Endothelial cell of umbilical vein (primary cell): ENCODE measurements around the gene NXT1. TPM values are rescaled to one million over a fixed set of nuclear protein-coding genes. Genes with fewer than 3 reads are reported as not detected.
A peak's percentile ranks its signal among the peaks of the same experiment; 100 is the strongest.

Experiments used
- BruUV-seq: library from RNA; stranded (reverse); fragments of 400-500 nt; replicated peaks from 2 replicates; lab custom pipeline; 2021; lab: Mats Ljungman, UMichigan
- CTCF ChIA-PET: fragments of 300-600, 350-600 bp; sonication (Branson Sonifier 250); formaldehyde crosslinking; loops from one replicate; lab custom pipeline; 2021; ENCODE audit warnings: antibody characterized with exemption, inconsistent platforms; lab: Charles Lee
- POLR2A ChIA-PET: fragments of 300-600, 350-600 bp; sonication (Branson Sonifier 250); formaldehyde crosslinking; loops from one replicate; lab custom pipeline; 2021; ENCODE audit warnings: antibody characterized with exemption, inconsistent platforms; lab: Charles Lee
- DNase-seq: peaks from one replicate; pipeline ENCODE4 v3.0.0-alpha.2; 2011; ENCODE audit warnings: low read depth, low spot score
- FAIRE-seq: peaks from 2 replicates; lab custom pipeline; 2011; peaks lifted over from hg19 to GRCh38; lab: Jason Lieb, UNC
- H2AFZ ChIP-seq: 2 replicates; pipeline ENCODE4 v1.6.0; 2012; ENCODE audit warnings: low read depth, low read length, control low read depth, inconsistent platforms
- H3K27ac ChIP-seq: 2 replicates; pipeline ENCODE4 v1.5.1; 2011; ENCODE audit warnings: low read depth, mild to moderate bottlenecking, control low read depth, low read length, moderate library complexity; ENCODE audit not compliant: insufficient read depth
- H3K27me3 ChIP-seq, 2 experiments: 2 replicates each; pipeline versions ENCODE4 v1.6.0 to v1.6.1; 2011; ENCODE audit warnings: low read length in 2 of 2, mixed read lengths in 1 of 2; ENCODE audit not compliant: control insufficient read depth in 2 of 2, insufficient read depth in 2 of 2
- H3K36me3 ChIP-seq, 2 experiments: 2 replicates in 1 of 2; 3 replicates in 1 of 2; pipeline ENCODE4 v1.5.1; 2011; ENCODE audit warnings: low read length in 2 of 2, mild to moderate bottlenecking in 1 of 2, moderate library complexity in 1 of 2; ENCODE audit not compliant: control insufficient read depth in 2 of 2, insufficient read depth in 2 of 2; ENCODE audit errors: extremely low read depth in 1 of 2
- H3K4me1 ChIP-seq: 3 replicates; pipeline ENCODE4 v1.5.1; 2011; ENCODE audit warnings: mild to moderate bottlenecking, low read length; ENCODE audit not compliant: control insufficient read depth, insufficient read depth; ENCODE audit errors: extremely low read depth
- H3K4me2 ChIP-seq: 2 replicates; pipeline ENCODE4 v1.6.1; 2011; ENCODE audit warnings: low read length, control low read depth, mixed read lengths; ENCODE audit not compliant: insufficient read depth
- H3K4me3 ChIP-seq, 3 experiments: fragments of 200-600 bp in 1 of 3; sonication (generic), shearing (Covaris generic) in 1 of 3; replicated peaks in 1 of 3; 2 replicates each; pipeline ENCODE4 v1.5.1; 2011 to 2016; ENCODE audit warnings: control low read depth in 3 of 3, low read length in 3 of 3, mild to moderate bottlenecking in 2 of 3, inconsistent platforms in 1 of 3, low read depth in 1 of 3, moderate library complexity in 1 of 3; ENCODE audit not compliant: insufficient read depth in 1 of 3
- H3K79me2 ChIP-seq: 2 replicates; pipeline ENCODE4 v1.6.0; 2012; ENCODE audit warnings: low read length, inconsistent platforms; ENCODE audit not compliant: control insufficient read depth, insufficient read depth
- H3K9ac ChIP-seq: replicated peaks from 2 replicates; pipeline ENCODE3; 2011; ENCODE audit warnings: low read length, control low read depth; ENCODE audit not compliant: insufficient read depth; ENCODE audit errors: extremely low read depth
- H3K9me1 ChIP-seq: replicated peaks from 3 replicates; pipeline ENCODE4 v1.6.0; 2011; ENCODE audit warnings: mild to moderate bottlenecking, low read length; ENCODE audit not compliant: control insufficient read depth, insufficient read depth; ENCODE audit errors: extremely low read depth
- H3K9me3 ChIP-seq: replicated peaks from 2 replicates; pipeline ENCODE4 v1.5.1; 2012; ENCODE audit warnings: low read length, inconsistent platforms; ENCODE audit not compliant: control insufficient read depth, insufficient read depth
- H4K20me1 ChIP-seq: replicated peaks from 2 replicates; pipeline ENCODE3; 2011; ENCODE audit warnings: mild to moderate bottlenecking, low read length; ENCODE audit not compliant: control insufficient read depth, insufficient read depth; ENCODE audit errors: extremely low read depth
- CTCF ChIP-seq, 2 donors: IDR thresholded peaks; 1 replicate in 1 of 2; 2 replicates in 1 of 2; pipeline ENCODE4 v1.5.1; 2011; ENCODE audit warnings: low read length in 2 of 2, mild to moderate bottlenecking in 2 of 2, moderate library complexity in 2 of 2, control low read depth in 1 of 2, inconsistent platforms in 1 of 2, low read depth in 1 of 2; ENCODE audit not compliant: insufficient read depth in 1 of 2; ENCODE audit errors: extremely low read depth in 1 of 2
- EZH2 ChIP-seq: IDR thresholded peaks from 2 replicates; pipeline ENCODE4 v1.6.1; 2012; ENCODE audit warnings: borderline replicate concordance, low read depth, mild to moderate bottlenecking, moderate library complexity, low read length, inconsistent platforms; ENCODE audit not compliant: severe bottlenecking
- FOS ChIP-seq: IDR thresholded peaks from 2 replicates; pipeline ENCODE4 v1.6.1; 2011; ENCODE audit warnings: mild to moderate bottlenecking, low read length, moderate library complexity, borderline replicate concordance; ENCODE audit not compliant: insufficient read depth
- GATA2 ChIP-seq: IDR thresholded peaks from 2 replicates; pipeline ENCODE4 v1.7.0; 2011; ENCODE audit warnings: low read depth, mild to moderate bottlenecking, moderate library complexity, mixed read lengths, low read length; ENCODE audit not compliant: insufficient read length, insufficient read depth
- JUN ChIP-seq: IDR thresholded peaks from 2 replicates; pipeline ENCODE4 v1.6.1; 2011; ENCODE audit warnings: borderline replicate concordance, low read depth; ENCODE audit not compliant: insufficient read length, insufficient read depth
- MYC ChIP-seq: IDR thresholded peaks from one replicate; pipeline ENCODE4 v1.6.1; 2011; ENCODE audit warnings: mild to moderate bottlenecking, low read depth, low read length
- POLR2A ChIP-seq: IDR thresholded peaks from 2 replicates; pipeline ENCODE4 v1.6.1; 2012; ENCODE audit warnings: low read depth, mild to moderate bottlenecking, control low read depth, low read length
- POLR2AphosphoS5 ChIP-seq: IDR thresholded peaks from 2 replicates; pipeline ENCODE4 v1.6.1; 2012; ENCODE audit warnings: low read depth, mild to moderate bottlenecking, control low read depth, low read length, moderate library complexity; ENCODE audit not compliant: insufficient read depth
- dilution Hi-C: fragments of 300-500 bp; cut with MboI; formaldehyde crosslinking; loops from one replicate; pipeline ENCODE4 v1.15.0; 2019; ENCODE audit warnings: low sequenced_read_pairs; ENCODE audit not compliant: extremely low pct_ligation_motif_present
- intact Hi-C: fragments of 100-400 bp; cut with micrococcal nuclease; formaldehyde crosslinking; loops from one replicate; pipeline ENCODE4 v1.10.0; 2022
- polyA plus RNA-seq, 4 experiments: library from polyadenylated mRNA; depleted of rRNA in 3 of 4; stranded (reverse) in 3 of 4; unstranded in 1 of 4; fragments of >200 nt; gene quantifications; 2 replicates each; pipeline versions ENCODE4 v1.2.1 to v1.2.3, GENCODE V29; 2011 to 2012; ENCODE audit warnings: missing spikeins in 1 of 4
- total RNA-seq: library from RNA; stranded (reverse); gene quantifications from 2 replicates; pipeline ENCODE4 v1.2.3, GENCODE V29; 2021
- TF ChIP-seq, protein P1 (sequence below): IDR thresholded peaks from 2 replicates; pipeline ENCODE4 v1.6.1; 2011; ENCODE audit not compliant: insufficient read depth, insufficient read length

NXT1 gene
- total and polyA plus RNA-seq, 2 donors (not counting 3 experiments of a cell fraction or from before 2014, with no cell fraction given), result 27.1 to 39.2 TPM

- no peaks in the 10 kb centered on the region for H3K9me3 ChIP-seq
- no peaks in the 10 kb centered on the region for H4K20me1 ChIP-seq
- H3K4me3 ChIP-seq, result no peak overlapping the region
- dilution Hi-C loops, result no loop called here
- H3K27me3 ChIP-seq, result no peaks in the 10 kb centered on the region
- CTCF ChIA-PET, result interaction anchor here (0.7 to 2.1 kb wide), 4 partner anchors 11 to 47 kb away, joined by 3 to 9 read pairs (median 4); partner anchors contain the start of gene NAPB
- BruUV-seq, result no TSS peak
- POLR2A ChIA-PET, result no interaction called here
- peaks cover 10 to 18% of the 10 kb centered on the region in 2 experiments for H3K36me3 ChIP-seq
- H2AFZ ChIP-seq, result no peak overlapping the region
- H3K9me1 ChIP-seq, result no peaks in the 10 kb centered on the region
- no peak overlapping the region for H3K4me2 ChIP-seq
- H3K79me2 ChIP-seq, result peaks cover 16% of the 10 kb centered on the region
- FAIRE-seq (peak; percentile 66), DNase-seq (peak; percentile 20)
- intact Hi-C loops, result loop anchor here (1.0 kb wide), 1 partner anchor 35 kb away; the partner anchor contains the start of gene GZF1
- peak overlapping the region; percentile 74 for H3K27ac ChIP-seq
- TF ChIP-seq, protein P1, sequence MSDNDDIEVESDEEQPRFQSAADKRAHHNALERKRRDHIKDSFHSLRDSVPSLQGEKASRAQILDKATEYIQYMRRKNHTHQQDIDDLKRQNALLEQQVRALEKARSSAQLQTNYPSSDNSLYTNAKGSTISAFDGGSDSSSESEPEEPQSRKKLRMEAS, result no peak
- TF ChIP-seq JUN (no peak), CTCF (IDR thresholded peaks at IDR 0.05; ENCODE audit: extremely low read depth in 1 of 2, insufficient read depth in 1 of 2, low read depth in 1 of 2, low read length in 2 of 2) (no peak), FOS (no peak), EZH2 (no peak), POLR2A (no peak), GATA2 (no peak), MYC (no peak), POLR2AphosphoS5 (no peak)
- H3K9ac ChIP-seq, result no peak overlapping the region
- peaks cover 17% of the 10 kb centered on the region for H3K4me1 ChIP-seq
Measured at GRCh38 chr20:23396950-23397627, 46.5 kb downstream of the NXT1 start.
